HEK293 (cell line): ENCODE measurements around the gene R3HDM2.

Experiments
- ZNF184 ChIP-seq: fragments of 450-650 bp; IDR thresholded peaks from 2 replicates; pipeline ENCODE4 v1.5.1; 2018; ENCODE audit warnings: missing biosample characterization, mild to moderate bottlenecking, missing genetic modification characterization
- ZXDB ChIP-seq: fragments of 450-650 bp; formaldehyde crosslinking; IDR thresholded peaks from 2 replicates; pipeline ENCODE4 v1.5.1; 2016; ENCODE audit warnings: missing biosample characterization, missing genetic modification characterization

- TF ChIP-seq ZNF184 (tag by site-specific recombination) (no peak), ZXDB (tag by site-specific recombination) (no peak)
These were observed 41.8 kb downstream of the R3HDM2 start for GRCh38 chr12:57389033-57389432.
